Fibroblast of lung (primary cell): ENCODE data around the gene CHRNA10.

Source experiments
- CTCF ChIP-seq, 2 donors: IDR thresholded peaks in 1 of 2; conservative IDR thresholded peaks in 1 of 2; 1 replicate in 1 of 2; 2 replicates in 1 of 2; pipeline ENCODE4 v1.5.1; 2011 to 2012; ENCODE audit warnings: low read length in 2 of 2, control low read depth in 1 of 2, inconsistent platforms in 1 of 2, low read depth in 1 of 2, mild to moderate bottlenecking in 1 of 2
- EZH2 ChIP-seq: IDR thresholded peaks from 2 replicates; pipeline ENCODE4 v1.5.1; 2012; ENCODE audit warnings: low read length, control low read depth, mild to moderate bottlenecking; ENCODE audit errors: missing control alignments

DNA sequence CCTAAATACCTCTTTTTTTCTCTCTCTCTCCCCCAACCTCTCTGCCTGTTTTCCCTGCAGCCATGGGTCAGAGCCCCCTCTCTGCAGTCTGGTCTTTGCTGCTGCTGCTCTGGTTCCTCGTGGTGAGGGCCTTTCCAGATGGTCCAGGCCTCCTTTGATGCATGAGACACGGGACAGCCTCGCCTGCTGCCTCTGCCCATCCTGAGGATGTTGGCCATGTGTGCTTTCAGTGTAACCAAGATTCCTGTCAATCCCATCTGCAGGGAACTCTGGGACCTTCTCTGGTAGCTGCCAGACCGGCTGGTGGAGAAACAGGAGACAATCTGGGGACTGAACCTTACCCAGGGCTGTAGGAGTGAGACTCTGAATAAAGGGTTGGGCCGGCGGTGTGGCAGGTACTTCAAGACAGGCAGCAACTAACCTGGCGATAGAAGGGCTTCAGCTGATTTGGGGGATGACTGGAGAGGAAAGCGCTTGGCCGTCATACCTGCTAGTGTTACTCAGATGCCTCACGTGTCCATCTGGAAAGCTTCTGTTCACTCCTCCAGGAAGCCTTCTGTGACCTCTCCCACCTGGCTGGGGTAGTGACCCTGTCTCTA lies 7.1 kb downstream of the CHRNA10 start:
- TF ChIP-seq CTCF (conservative IDR thresholded peaks at IDR 0.05 in 1 of 2, IDR thresholded peaks at IDR 0.05 in 1 of 2; ENCODE audit: low read depth in 1 of 2, low read length in 2 of 2) = no peak
- no peak for TF ChIP-seq EZH2
